ENCODE data around the gene FAM180B. TPM values are rescaled to one million over a fixed set of nuclear protein-coding genes. Genes with fewer than 3 reads are reported as not detected.

FAM180B gene
- polyA plus RNA-seq, 1 experiment, result not detected

GRCh38 chr11:47577460-47578041 lies 8.9 kb upstream of the FAM180B start:
- ChIA-PET CTCF (interaction anchor here (0.7 to 1.6 kb wide), 6 partner anchors 17 to 163 kb away, joined by 3 to 5 read pairs (median 3); no protein-coding TSS in a partner anchor), POLR2A (interaction anchor here (0.5 kb wide), 1 partner anchor 11 kb away, joined by 9 read pairs; no protein-coding TSS in a partner anchor)
- Histone ChIP-seq H3K27me3 (ENCODE audit: control insufficient read depth, insufficient read depth, low read length) (no peaks in the 10 kb centered on the region), H3K36me3 (ENCODE audit: control insufficient read depth, insufficient read depth, low read length) (peaks cover 18% of the 10 kb centered on the region), H3K4me3 (ENCODE audit: low read depth, low read length) (peak overlapping the region; percentile 85)
- TF ChIP-seq CTCF (IDR thresholded peaks at IDR 0.05; ENCODE audit: insufficient read depth, low read depth, low read length), result no peak
- DNase-seq (ENCODE audit: low read depth), result no peak

GRCh38 chr11:47578524-47579494 lies 7.7 kb upstream of the FAM180B start, which contains the start of the genes KBTBD4 and NDUFS3:
KBTBD4 (minus strand) TSS chr11:47578970; CDS start chr11:47578951, 19 bp downstream.
NDUFS3 (plus strand) TSS chr11:47579074; CDS start chr11:47579092, 18 bp downstream.
- ChIA-PET POLR2A (no interaction called here), CTCF (interaction anchor here (0.7 to 1.7 kb wide), 4 partner anchors 27 to 208 kb away, joined by 3 read pairs; no protein-coding TSS in a partner anchor)
- Histone ChIP-seq H3K4me3 (ENCODE audit: low read depth, low read length) (peak within 1 kb of the TSS; percentile 85), H3K36me3 (ENCODE audit: control insufficient read depth, insufficient read depth, low read length) (peaks cover 18% of the 10 kb centered on the region), H3K27me3 (ENCODE audit: control insufficient read depth, insufficient read depth, low read length) (no peaks in the 10 kb centered on the region)
- no peak for TF ChIP-seq CTCF (IDR thresholded peaks at IDR 0.05; ENCODE audit: insufficient read depth, low read depth, low read length)
- no peak for DNase-seq (ENCODE audit: low read depth)

GRCh38 chr11:47583844-47584243 lies 2.6 kb upstream of the FAM180B start:
- H3K4me3 ChIP-seq (ENCODE audit: low read depth, low read length), result no peak overlapping the region
- peaks cover 16% of the 10 kb centered on the region for H3K36me3 ChIP-seq (ENCODE audit: control insufficient read depth, insufficient read depth, low read length)
- no peak for DNase-seq (ENCODE audit: low read depth)
- no peaks in the 10 kb centered on the region for H3K27me3 ChIP-seq (ENCODE audit: control insufficient read depth, insufficient read depth, low read length)
- POLR2A ChIA-PET, result no interaction called here
- no peak for TF ChIP-seq CTCF (IDR thresholded peaks at IDR 0.05; ENCODE audit: insufficient read depth, low read depth, low read length)
- CTCF ChIA-PET, result interaction anchor here (1.2 kb wide), 1 partner anchor 12 kb away, joined by 5 read pairs; no protein-coding TSS in a partner anchor

- Histone ChIP-seq H3K4me3 (ENCODE audit: low read depth, low read length) (no peak overlapping the region), H3K36me3 (ENCODE audit: control insufficient read depth, insufficient read depth, low read length) (peaks cover 9% of the 10 kb centered on the region), H3K27me3 (ENCODE audit: control insufficient read depth, insufficient read depth, low read length) (peaks cover 13% of the 10 kb centered on the region)
- ChIA-PET CTCF (no interaction called here), POLR2A (no interaction called here)
- no peak for DNase-seq (ENCODE audit: low read depth)
- no peak for TF ChIP-seq CTCF (IDR thresholded peaks at IDR 0.05; ENCODE audit: insufficient read depth, low read depth, low read length)
Observed at GRCh38 chr11:47587039-47587716, 700 bp downstream of the FAM180B start.

Measured in BJ (cell line).